ENCODE data around the gene SCGB1C1.

The SCGB1C1 gene

DNA sequence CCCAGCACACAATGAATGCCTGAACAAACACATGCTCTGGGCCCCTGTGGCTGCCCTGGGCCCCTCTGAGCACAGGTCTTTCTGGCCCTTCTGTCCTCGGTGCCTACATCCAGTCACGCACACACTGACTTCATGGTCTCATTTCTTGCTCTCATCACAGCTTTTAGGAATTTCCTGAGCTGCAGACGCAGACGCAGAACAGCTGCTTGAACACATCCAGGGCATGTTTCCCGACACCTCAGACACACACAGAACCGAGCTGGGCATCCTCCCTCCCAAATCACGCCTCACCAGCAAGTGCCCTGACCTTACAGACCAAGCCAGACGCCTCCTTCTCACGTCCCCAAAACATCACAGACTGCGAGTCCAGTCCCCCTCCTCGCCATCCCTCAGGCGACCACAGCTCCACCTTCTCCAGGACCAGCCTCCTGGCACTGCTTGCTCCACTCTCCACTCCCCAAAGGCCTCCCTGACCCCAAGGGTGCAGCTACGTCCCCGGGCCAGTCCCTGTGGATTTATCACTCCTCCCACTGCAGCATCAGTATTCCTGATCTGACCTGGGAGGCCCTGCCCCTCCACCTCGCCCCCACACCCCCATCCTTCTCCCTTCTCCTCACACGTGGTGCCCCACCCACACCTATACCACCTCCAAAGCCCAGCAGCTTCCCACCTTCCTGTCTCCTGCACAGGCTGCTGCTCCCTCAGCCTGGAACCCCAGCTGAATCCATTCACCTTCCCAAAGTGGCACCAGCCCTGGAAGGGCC is 30.3 kb downstream of the SCGB1C1 start:
- Histone ChIP-seq H3K9ac (ENCODE audit: low read length) (no peak overlapping the region), H3K27me3 (ENCODE audit: control insufficient read depth in 1 of 2, insufficient read depth in 2 of 2, low read length in 2 of 2) (no peaks in the 10 kb centered on the region), H3K4me1 (ENCODE audit: insufficient read depth, low read length) (peaks cover 12% of the 10 kb centered on the region), H3K27ac (ENCODE audit: low read depth, low read length) (no peak overlapping the region), H3K9me3 (ENCODE audit: low read length) (no peaks in the 10 kb centered on the region), H3K36me3 (ENCODE audit: insufficient read depth, low read length) (peaks cover 31% of the 10 kb centered on the region), H3K4me3 (ENCODE audit: low read depth in 1 of 2, low read length in 2 of 2) (no peak overlapping the region)

DNA sequence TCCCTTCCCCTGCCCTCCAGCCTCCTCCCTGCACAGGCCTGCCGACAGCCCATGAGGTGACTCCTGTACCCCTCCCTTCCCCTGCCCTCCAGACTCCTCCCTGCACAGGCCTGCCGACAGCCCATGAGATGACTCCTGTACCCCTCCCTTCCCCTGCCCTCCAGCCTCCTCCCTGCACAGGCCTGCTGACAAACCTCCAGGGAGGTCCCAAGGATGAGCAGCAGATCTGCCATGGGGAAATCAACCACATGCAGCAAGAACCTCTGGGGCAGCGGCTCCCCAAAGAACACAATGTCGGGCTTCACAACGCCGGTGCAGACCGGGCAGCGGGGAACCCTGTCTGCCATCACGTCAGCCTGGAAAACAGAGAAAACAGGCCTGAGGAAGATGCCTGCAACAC is 31.0 kb downstream of the SCGB1C1 start:
- no peak overlapping the region for H3K27ac ChIP-seq (ENCODE audit: low read depth, low read length)
- no peak overlapping the region for H3K9ac ChIP-seq (ENCODE audit: low read length)
- H3K9me3 ChIP-seq (ENCODE audit: low read length), result no peaks in the 10 kb centered on the region
- no peaks in the 10 kb centered on the region for H3K27me3 ChIP-seq (ENCODE audit: control insufficient read depth in 1 of 2, insufficient read depth in 2 of 2, low read length in 2 of 2)
- peaks cover 12% of the 10 kb centered on the region for H3K4me1 ChIP-seq (ENCODE audit: insufficient read depth, low read length)
- H3K36me3 ChIP-seq (ENCODE audit: insufficient read depth, low read length), result peaks cover 24% of the 10 kb centered on the region
- H3K4me3 ChIP-seq (ENCODE audit: low read depth in 1 of 2, low read length in 2 of 2), result no peak overlapping the region

DNA sequence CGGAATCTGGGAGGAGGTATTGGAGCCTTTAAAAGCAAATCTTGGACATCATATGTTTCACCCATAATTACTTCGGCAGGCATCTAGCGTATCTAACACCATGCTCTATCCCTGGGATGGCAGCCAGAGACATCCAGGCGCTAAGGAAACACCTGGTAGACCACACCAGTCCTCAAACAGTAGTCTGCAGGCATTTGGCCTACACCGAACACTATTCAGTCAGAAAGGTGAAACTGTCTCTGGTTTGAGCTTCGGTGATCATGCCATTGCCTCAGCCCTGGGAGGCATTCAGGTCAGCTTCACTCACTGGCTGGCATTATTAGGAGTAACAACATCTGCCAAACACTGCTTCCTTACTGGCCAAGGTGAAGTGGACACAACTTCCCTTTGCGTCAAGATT is 31.5 kb downstream of the SCGB1C1 start:
- no peak overlapping the region for H3K9ac ChIP-seq (ENCODE audit: low read length)
- H3K4me3 ChIP-seq (ENCODE audit: low read depth in 1 of 2, low read length in 2 of 2), result no peak overlapping the region
- no peak overlapping the region for H3K27ac ChIP-seq (ENCODE audit: low read depth, low read length)
- H3K9me3 ChIP-seq (ENCODE audit: low read length), result no peaks in the 10 kb centered on the region
- H3K36me3 ChIP-seq (ENCODE audit: insufficient read depth, low read length), result peaks cover 21% of the 10 kb centered on the region
- H3K27me3 ChIP-seq (ENCODE audit: control insufficient read depth in 1 of 2, insufficient read depth in 2 of 2, low read length in 2 of 2), result no peaks in the 10 kb centered on the region
- H3K4me1 ChIP-seq (ENCODE audit: insufficient read depth, low read length), result peaks cover 12% of the 10 kb centered on the region

DNA sequence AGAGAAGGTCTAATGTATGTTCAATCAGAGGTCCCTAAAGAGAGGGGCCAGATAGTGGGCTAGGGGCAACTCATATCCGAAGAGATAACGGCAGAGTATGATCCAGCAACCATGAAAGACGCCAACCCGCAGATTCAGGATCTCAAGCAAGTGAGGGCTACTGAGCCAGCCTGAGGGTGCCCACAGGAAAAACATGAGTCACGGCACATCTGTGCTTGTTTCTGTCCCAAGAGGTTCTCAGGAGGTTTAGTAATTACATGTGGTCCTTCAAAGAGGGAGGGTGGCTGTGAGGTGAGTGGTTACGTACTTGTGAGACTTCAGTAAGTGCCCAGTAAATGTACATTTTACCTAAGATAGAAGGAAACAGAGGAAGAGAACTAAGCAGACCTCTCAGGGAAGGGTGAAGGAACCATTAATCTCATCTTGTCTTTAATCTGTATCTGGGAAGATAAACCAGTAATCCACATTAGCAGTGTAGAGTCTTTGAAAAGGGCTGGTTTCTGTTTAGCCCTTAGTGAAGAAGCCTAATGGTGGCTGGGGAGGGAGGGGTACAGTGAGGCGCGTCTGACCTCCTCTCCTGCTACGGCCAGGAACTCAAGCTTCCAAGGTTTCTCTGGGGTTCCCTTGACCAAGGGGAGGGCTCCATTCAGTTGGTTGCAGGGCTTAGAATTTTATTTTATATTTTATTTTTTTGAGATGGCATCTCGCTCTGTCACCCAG is 33.0 kb downstream of the SCGB1C1 start:
- H3K27me3 ChIP-seq (ENCODE audit: control insufficient read depth in 1 of 2, insufficient read depth in 2 of 2, low read length in 2 of 2), result no peaks in the 10 kb centered on the region
- H3K9ac ChIP-seq (ENCODE audit: low read length), result no peak overlapping the region
- no peaks in the 10 kb centered on the region for H3K9me3 ChIP-seq (ENCODE audit: low read length)
- peaks cover 12% of the 10 kb centered on the region for H3K4me1 ChIP-seq (ENCODE audit: insufficient read depth, low read length)
- H3K36me3 ChIP-seq (ENCODE audit: insufficient read depth, low read length), result peaks cover 21% of the 10 kb centered on the region
- no peak overlapping the region for H3K4me3 ChIP-seq (ENCODE audit: low read depth in 1 of 2, low read length in 2 of 2)
- no peak overlapping the region for H3K27ac ChIP-seq (ENCODE audit: low read depth, low read length)

DNA sequence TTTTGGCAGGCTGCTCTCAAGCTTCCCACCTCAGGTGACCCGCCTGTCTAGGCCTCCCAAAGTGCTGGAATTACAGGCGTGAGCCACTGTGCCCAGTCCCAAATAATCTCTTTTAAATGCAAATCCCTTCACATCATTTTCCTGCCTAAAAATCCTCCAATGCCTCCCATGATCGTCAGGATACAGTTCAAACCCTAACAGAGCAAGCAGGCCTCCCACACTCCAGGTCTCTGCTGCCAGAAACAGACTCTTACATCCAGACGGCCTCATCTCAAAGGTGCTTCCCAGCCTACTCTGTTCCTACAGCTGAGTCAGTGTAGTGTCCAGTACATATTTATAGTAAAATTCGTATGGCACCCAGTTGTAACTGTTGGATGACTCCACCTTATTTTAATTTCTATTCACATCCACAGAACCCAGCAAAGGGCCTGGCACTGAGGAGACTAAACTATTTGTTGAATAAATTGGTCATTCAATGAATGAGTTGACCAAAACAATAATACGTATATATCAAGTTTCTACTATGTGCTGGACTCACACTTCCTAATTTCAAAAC is 35.0 kb downstream of the SCGB1C1 start:
- Histone ChIP-seq H3K9me3 (ENCODE audit: low read length) (no peaks in the 10 kb centered on the region), H3K36me3 (ENCODE audit: insufficient read depth, low read length) (peaks cover 26% of the 10 kb centered on the region), H3K27ac (ENCODE audit: low read depth, low read length) (no peak overlapping the region), H3K9ac (ENCODE audit: low read length) (no peak overlapping the region), H3K27me3 (ENCODE audit: control insufficient read depth in 1 of 2, insufficient read depth in 2 of 2, low read length in 2 of 2) (no peaks in the 10 kb centered on the region), H3K4me3 (ENCODE audit: low read depth in 1 of 2, low read length in 2 of 2) (no peak overlapping the region), H3K4me1 (ENCODE audit: insufficient read depth, low read length) (peaks cover 4% of the 10 kb centered on the region)

DNA sequence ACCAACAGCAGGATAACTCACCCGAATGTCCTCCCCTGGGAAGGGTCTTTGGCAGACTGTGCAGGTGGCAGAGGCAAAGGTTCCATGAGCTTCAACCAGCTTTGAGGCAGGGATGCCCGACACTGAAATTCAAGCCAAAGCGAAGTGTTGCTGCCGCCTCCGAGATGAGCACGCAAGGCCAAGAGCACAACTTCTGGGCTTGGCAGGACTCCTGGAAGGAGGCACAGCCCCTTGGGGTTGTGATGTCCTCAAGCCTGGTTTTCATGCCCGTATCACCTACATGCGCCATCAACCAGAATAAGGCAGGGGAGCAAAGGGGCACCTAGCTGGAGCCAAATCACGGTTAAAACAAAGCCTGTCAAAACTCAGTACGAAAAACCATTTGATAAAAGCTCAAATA is 37.6 kb downstream of the SCGB1C1 start:
- no peak overlapping the region for H3K9ac ChIP-seq (ENCODE audit: low read length)

DNA sequence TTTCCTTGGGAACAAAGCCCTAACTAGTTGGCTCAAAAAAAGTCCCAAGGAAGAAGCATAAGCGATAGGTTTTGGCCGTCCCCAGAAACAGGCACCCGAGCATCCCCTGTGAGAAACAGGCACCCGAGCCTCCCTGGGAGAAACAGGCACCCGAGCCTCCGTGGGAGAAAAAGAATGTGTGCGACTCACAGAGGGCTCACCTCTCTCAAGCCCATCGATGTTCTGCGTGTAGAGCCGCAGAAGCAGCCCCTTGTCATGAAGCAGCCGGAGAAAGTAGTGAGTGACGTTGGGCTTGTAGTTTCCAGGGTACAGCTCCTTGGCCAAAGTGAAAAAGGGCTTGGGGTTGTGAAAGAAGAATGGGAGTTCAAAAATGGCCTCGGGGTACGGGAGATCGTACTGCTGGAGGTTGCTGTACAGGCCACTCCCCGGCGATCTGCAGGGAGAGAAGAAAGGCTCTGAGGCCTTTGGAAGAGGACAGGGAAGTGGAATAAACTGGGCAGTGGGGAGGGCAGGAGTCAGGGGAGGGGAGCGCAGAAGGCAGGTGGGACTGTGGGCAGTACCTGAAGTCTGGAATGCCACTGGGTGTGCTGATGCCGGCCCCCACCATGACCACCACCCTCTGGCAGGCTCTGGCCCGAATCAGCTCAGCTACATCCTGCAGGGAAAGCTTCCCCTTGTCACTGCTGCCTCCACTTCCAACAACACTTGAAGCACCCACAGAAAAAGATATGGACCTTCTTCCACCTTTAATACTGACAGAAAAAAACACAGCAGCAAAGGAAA is 40.1 kb downstream of the SCGB1C1 start:
- no peak overlapping the region for H3K4me3 ChIP-seq (ENCODE audit: low read depth in 1 of 2, low read length in 2 of 2)
- H3K9ac ChIP-seq (ENCODE audit: low read length), result no peak overlapping the region
- H3K27ac ChIP-seq (ENCODE audit: low read depth, low read length), result no peak overlapping the region
- peaks cover 6% of the 10 kb centered on the region for H3K36me3 ChIP-seq (ENCODE audit: insufficient read depth, low read length)
- no peaks in the 10 kb centered on the region for H3K27me3 ChIP-seq (ENCODE audit: control insufficient read depth in 1 of 2, insufficient read depth in 2 of 2, low read length in 2 of 2)
- H3K9me3 ChIP-seq (ENCODE audit: low read length), result no peaks in the 10 kb centered on the region
- peaks cover 7% of the 10 kb centered on the region for H3K4me1 ChIP-seq (ENCODE audit: insufficient read depth, low read length)

More for the DNA sequence above, 37.6 kb downstream of the SCGB1C1 start:
- H3K9me3 ChIP-seq (ENCODE audit: low read length), result no peaks in the 10 kb centered on the region
- no peak overlapping the region for H3K4me3 ChIP-seq (ENCODE audit: low read depth in 1 of 2, low read length in 2 of 2)
- H3K36me3 ChIP-seq (ENCODE audit: insufficient read depth, low read length), result peaks cover 10% of the 10 kb centered on the region
- H3K27me3 ChIP-seq (ENCODE audit: control insufficient read depth in 1 of 2, insufficient read depth in 2 of 2, low read length in 2 of 2), result no peaks in the 10 kb centered on the region
- no peak overlapping the region for H3K27ac ChIP-seq (ENCODE audit: low read depth, low read length)
- H3K4me1 ChIP-seq (ENCODE audit: insufficient read depth, low read length), result no peaks in the 10 kb centered on the region

DNA sequence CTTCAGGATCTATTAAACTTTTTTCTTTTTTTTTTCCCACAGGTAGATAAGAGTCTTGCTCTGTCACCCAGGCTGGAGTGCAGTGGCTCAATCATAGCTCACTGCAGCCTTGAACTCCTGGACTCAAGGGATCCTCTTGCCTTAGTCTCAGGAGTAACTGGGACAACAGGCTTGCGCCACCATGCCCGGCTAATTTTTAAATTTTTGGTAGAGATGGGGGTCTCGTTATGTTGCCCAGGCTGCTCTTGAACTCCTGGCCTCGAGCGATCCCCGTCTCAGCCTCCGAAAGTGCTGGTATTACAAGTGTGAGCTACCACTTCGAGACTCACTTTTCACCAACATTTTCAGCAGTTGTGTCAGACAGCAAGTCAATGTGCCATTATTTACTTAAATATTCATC is 42.3 kb downstream of the SCGB1C1 start:
- Histone ChIP-seq H3K36me3 (ENCODE audit: insufficient read depth, low read length) (peaks cover 6% of the 10 kb centered on the region), H3K9ac (ENCODE audit: low read length) (no peak overlapping the region), H3K4me3 (ENCODE audit: low read depth in 1 of 2, low read length in 2 of 2) (peak overlapping the region; percentile 66), H3K27me3 (ENCODE audit: control insufficient read depth in 1 of 2, insufficient read depth in 2 of 2, low read length in 2 of 2) (no peaks in the 10 kb centered on the region), H3K4me1 (ENCODE audit: insufficient read depth, low read length) (peaks cover 11% of the 10 kb centered on the region), H3K9me3 (ENCODE audit: low read length) (no peaks in the 10 kb centered on the region), H3K27ac (ENCODE audit: low read depth, low read length) (peak overlapping the region; percentile 85)

DNA sequence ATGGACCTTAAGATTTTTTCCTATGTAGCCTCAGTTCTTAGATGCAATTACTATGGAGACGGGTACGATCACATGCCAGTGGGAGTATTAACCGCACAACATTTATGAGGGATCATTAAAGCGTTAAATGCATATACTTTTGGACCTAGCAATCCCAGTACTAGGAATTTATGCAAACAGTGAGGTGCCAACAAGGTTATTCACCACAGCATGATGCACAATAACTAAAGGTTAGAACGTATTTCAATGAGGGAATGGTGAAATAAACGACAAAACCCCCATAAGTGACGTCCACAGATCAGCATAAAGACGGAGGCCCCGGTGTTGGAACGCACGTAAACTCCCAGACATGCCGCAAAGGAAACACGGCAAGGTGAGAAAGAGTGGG is 42.7 kb downstream of the SCGB1C1 start:
- peak overlapping the region; percentile 88 for H3K9ac ChIP-seq (ENCODE audit: low read length)

DNA sequence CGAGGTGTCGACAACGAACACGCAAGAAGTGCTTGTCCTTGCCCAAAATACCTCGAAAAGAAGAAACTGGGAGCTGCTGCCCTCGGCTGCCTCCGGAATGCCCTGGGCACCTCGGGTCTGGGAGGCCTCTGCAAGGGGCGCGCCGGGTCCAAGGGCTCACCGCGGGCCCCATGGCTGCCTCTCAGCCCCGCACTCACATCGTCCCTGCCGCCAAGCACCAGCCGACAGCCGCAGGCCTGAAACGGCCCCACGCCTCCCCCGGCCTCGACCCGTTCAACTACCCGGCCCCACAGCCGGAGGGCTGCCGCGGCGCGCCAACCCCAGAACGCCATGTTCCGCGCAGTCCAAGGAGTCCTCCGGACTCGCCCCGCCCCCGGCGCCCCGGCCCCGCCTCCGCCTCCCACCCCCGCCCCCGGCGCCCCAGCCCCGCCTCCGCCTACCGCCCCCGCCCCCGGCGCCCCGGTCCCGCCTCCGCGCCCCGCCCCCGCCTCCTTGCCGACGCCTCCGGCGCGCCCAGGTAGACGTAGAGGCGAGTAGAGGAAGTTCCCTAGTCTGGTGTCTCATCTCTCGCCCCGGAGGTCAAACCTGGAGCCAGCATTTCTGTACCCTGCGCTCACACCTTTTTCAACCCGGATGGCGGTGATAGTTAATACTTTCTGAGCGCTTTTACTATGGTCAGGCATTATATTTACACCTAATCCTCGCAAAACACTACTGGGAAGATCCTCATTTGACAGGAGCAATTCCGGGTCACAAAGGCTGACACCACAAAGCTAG is 43.3 kb downstream of the SCGB1C1 start, which contains the start of gene SIRT3:
Gene SIRT3, minus strand, starts transcription at position 346 of the 777 bp plus-strand sequence. Its CDS starts 14 bp downstream, at position 332.
- Histone ChIP-seq H3K27ac (ENCODE audit: low read depth, low read length) (peak within 1 kb of the TSS; percentile 93), H3K9ac (ENCODE audit: low read length) (peak within 1 kb of the TSS; percentile 88), H3K4me3 (ENCODE audit: low read depth in 1 of 2, low read length in 2 of 2) (peak within 1 kb of the TSS; percentile 82 to 90), H3K36me3 (ENCODE audit: insufficient read depth, low read length) (peaks cover 10% of the 10 kb centered on the region), H3K27me3 (ENCODE audit: control insufficient read depth in 1 of 2, insufficient read depth in 2 of 2, low read length in 2 of 2) (no peaks in the 10 kb centered on the region), H3K9me3 (ENCODE audit: low read length) (no peaks in the 10 kb centered on the region), H3K4me1 (ENCODE audit: insufficient read depth, low read length) (peaks cover 11% of the 10 kb centered on the region)

More for the DNA sequence above, 42.7 kb downstream of the SCGB1C1 start:
- peak overlapping the region; percentile 85 for H3K27ac ChIP-seq (ENCODE audit: low read depth, low read length)
- peaks cover 11% of the 10 kb centered on the region for H3K4me1 ChIP-seq (ENCODE audit: insufficient read depth, low read length)
- no peaks in the 10 kb centered on the region for H3K9me3 ChIP-seq (ENCODE audit: low read length)
- no peaks in the 10 kb centered on the region for H3K27me3 ChIP-seq (ENCODE audit: control insufficient read depth in 1 of 2, insufficient read depth in 2 of 2, low read length in 2 of 2)
- peak overlapping the region; percentile 66 for H3K4me3 ChIP-seq (ENCODE audit: low read depth in 1 of 2, low read length in 2 of 2)
- H3K36me3 ChIP-seq (ENCODE audit: insufficient read depth, low read length), result peaks cover 6% of the 10 kb centered on the region

All from muscle layer of colon (tissue), 2 donors.